H1 (cell line): ENCODE measurements around the gene ACOT9. TPM values are rescaled to one million over a fixed set of nuclear protein-coding genes. Genes with fewer than 3 reads are reported as not detected.
"Not testable (repeated sequence)": the region's sequence is repeated elsewhere in the genome, so short reads cannot be mapped to it uniquely, and the experiment has no call there.

Source experiments
- CTCF ChIA-PET: fragments of 300-600 bp; sonication (Branson Sonifier 250); formaldehyde crosslinking; loops from one replicate; lab custom pipeline; 2021; ENCODE audit not compliant: partially characterized antibody; lab: Charles Lee
- POLR2A ChIA-PET: fragments of 300-600 bp; sonication (Branson Sonifier 250); formaldehyde crosslinking; loops from one replicate; lab custom pipeline; 2021; ENCODE audit warnings: inconsistent platforms; ENCODE audit not compliant: partially characterized antibody; lab: Charles Lee
- DNase-seq, 2 experiments: peaks; one replicate each; pipeline versions ENCODE4 v3.0.0 to v3.0.0-alpha.2; 2010 to 2022; ENCODE audit warnings: low spot score in 2 of 2, low read depth in 1 of 2, mixed read lengths in 1 of 2
- FAIRE-seq: peaks from 2 replicates; lab custom pipeline; 2011; peaks lifted over from hg19 to GRCh38; lab: Jason Lieb, UNC
- H2AFZ ChIP-seq: 2 replicates; pipeline ENCODE4 v1.8.1; 2012; ENCODE audit warnings: low read length, inconsistent platforms
- H2AK5ac ChIP-seq: 2 replicates; pipeline ENCODE4 v1.6.1; 2013; ENCODE audit warnings: low read depth, low read length
- H2BK120ac ChIP-seq: replicated peaks from 2 replicates; pipeline ENCODE3; 2013; ENCODE audit warnings: low read depth, low read length, inconsistent platforms
- H2BK12ac ChIP-seq: 2 replicates; pipeline ENCODE4 v1.6.1; 2013; ENCODE audit warnings: low read depth, low read length
- H2BK15ac ChIP-seq: 2 replicates; pipeline ENCODE4 v1.6.1; 2013; ENCODE audit warnings: low read length
- H2BK20ac ChIP-seq: 2 replicates; pipeline ENCODE4 v1.6.1; 2013; ENCODE audit warnings: low read length
- H2BK5ac ChIP-seq: 2 replicates; pipeline ENCODE4 v1.6.1; 2013; ENCODE audit warnings: low read depth, low read length
- H3K14ac ChIP-seq: 2 replicates; pipeline ENCODE4 v1.6.1; 2013; ENCODE audit warnings: inconsistent platforms; ENCODE audit not compliant: insufficient read length
- H3K18ac ChIP-seq: 2 replicates; pipeline ENCODE4 v1.6.1; 2013; ENCODE audit warnings: low read length; ENCODE audit errors: extremely low read depth
- H3K23ac ChIP-seq: 2 replicates; pipeline ENCODE4 v1.6.1; 2013; ENCODE audit warnings: inconsistent platforms; ENCODE audit not compliant: insufficient read length
- H3K23me2 ChIP-seq: 2 replicates; pipeline ENCODE4 v1.6.1; 2013; ENCODE audit warnings: low read depth, low read length
- H3K27ac ChIP-seq: 2 replicates; pipeline ENCODE4 v1.6.1; 2011; ENCODE audit warnings: low read depth, low read length, inconsistent platforms
- H3K27me3 ChIP-seq, 4 experiments: replicated peaks in 1 of 4; 1 replicate in 1 of 4; 2 replicates in 3 of 4; pipeline versions ENCODE4 v1.6.1 to v1.8.1; 2011 to 2013; ENCODE audit warnings: low read length in 3 of 4, mild to moderate bottlenecking in 3 of 4, inconsistent platforms in 2 of 4, mixed read lengths in 2 of 4, moderate library complexity in 1 of 4; ENCODE audit not compliant: control insufficient read depth in 3 of 4, insufficient read depth in 3 of 4; ENCODE audit errors: extremely low read depth in 1 of 4
- H3K36me3 ChIP-seq, 4 experiments: 2 replicates each; pipeline versions ENCODE4 v1.6.1 to v1.8.1; 2011 to 2013; ENCODE audit warnings: mild to moderate bottlenecking in 4 of 4, low read length in 3 of 4, moderate library complexity in 2 of 4, control low read depth in 1 of 4, inconsistent platforms in 1 of 4; ENCODE audit not compliant: insufficient read depth in 4 of 4, control insufficient read depth in 2 of 4
- H3K4ac ChIP-seq: replicated peaks from 2 replicates; pipeline ENCODE3; 2013; ENCODE audit warnings: low read length, low read depth, mixed read lengths, inconsistent platforms; ENCODE audit not compliant: insufficient read length
- H3K4me1 ChIP-seq, 4 experiments: replicated peaks in 1 of 4; 1 replicate in 1 of 4; 2 replicates in 3 of 4; pipeline versions ENCODE4 v1.6.1 to v1.8.1; 2011 to 2013; ENCODE audit warnings: low read length in 3 of 4, inconsistent platforms in 2 of 4, mixed read lengths in 1 of 4; ENCODE audit not compliant: insufficient read depth in 4 of 4, control insufficient read depth in 3 of 4
- H3K4me2 ChIP-seq, 2 experiments: 2 replicates each; pipeline versions ENCODE4 v1.6.1 to v1.8.1; 2011 to 2013; ENCODE audit warnings: low read depth in 2 of 2, low read length in 2 of 2, control low read depth in 1 of 2, inconsistent platforms in 1 of 2, mild to moderate bottlenecking in 1 of 2; ENCODE audit not compliant: insufficient read depth in 1 of 2
- H3K4me3 ChIP-seq, 4 experiments: fragments of 200-600, 300-600 bp in 1 of 4; sonication (generic), shearing (Covaris generic), sonication (Bioruptor Twin) in 1 of 4; 2 replicates each; pipeline versions ENCODE4 v1.5.1 to v1.8.1; 2011 to 2016; ENCODE audit warnings: low read length in 4 of 4, low read depth in 3 of 4, control low read depth in 2 of 4, inconsistent platforms in 2 of 4, mild to moderate bottlenecking in 2 of 4, mixed read lengths in 1 of 4, moderate library complexity in 1 of 4; ENCODE audit not compliant: insufficient read depth in 2 of 4; ENCODE audit errors: extremely low read depth in 1 of 4
- H3K56ac ChIP-seq: replicated peaks from 2 replicates; pipeline ENCODE3; 2013; ENCODE audit warnings: low read depth, mild to moderate bottlenecking, mixed read lengths, low read length, inconsistent platforms; ENCODE audit not compliant: insufficient read length
- H3K79me1 ChIP-seq: 2 replicates; pipeline ENCODE4 v1.6.1; 2013; ENCODE audit warnings: low read depth, low read length, control low read depth
- H3K79me2 ChIP-seq, 2 experiments: 2 replicates each; pipeline versions ENCODE4 v1.6.1 to v1.8.1; 2012 to 2013; ENCODE audit warnings: low read length in 2 of 2, mild to moderate bottlenecking in 2 of 2, inconsistent platforms in 1 of 2; ENCODE audit not compliant: insufficient read depth in 2 of 2, control insufficient read depth in 1 of 2
- H3K9ac ChIP-seq, 4 experiments: replicated peaks in 1 of 4; 1 replicate in 1 of 4; 2 replicates in 3 of 4; pipeline versions ENCODE4 v1.6.1 to v1.8.1; 2011 to 2013; ENCODE audit warnings: low read depth in 3 of 4, low read length in 3 of 4, control low read depth in 2 of 4, mild to moderate bottlenecking in 2 of 4, moderate library complexity in 2 of 4, inconsistent platforms in 1 of 4; ENCODE audit errors: extremely low read depth in 1 of 4
- H3K9me3 ChIP-seq, 2 experiments: 2 replicates each; pipeline versions ENCODE4 v1.6.1 to v1.8.1; 2012 to 2013; ENCODE audit warnings: mild to moderate bottlenecking in 2 of 2, moderate library complexity in 2 of 2, control low read depth in 1 of 2, inconsistent platforms in 1 of 2, low read depth in 1 of 2, low read length in 1 of 2, mixed read lengths in 1 of 2; ENCODE audit not compliant: insufficient read depth in 2 of 2
- H4K20me1 ChIP-seq, 2 experiments: replicated peaks in 1 of 2; 2 replicates each; pipeline versions ENCODE3 to v1.8.1; 2011 to 2013; ENCODE audit warnings: inconsistent platforms in 2 of 2, low read length in 2 of 2, mild to moderate bottlenecking in 1 of 2; ENCODE audit not compliant: insufficient read depth in 2 of 2, control insufficient read depth in 1 of 2
- H4K5ac ChIP-seq: 2 replicates; pipeline ENCODE4 v1.6.1; 2013; ENCODE audit warnings: low read length, low read depth, mixed read lengths, inconsistent platforms; ENCODE audit not compliant: insufficient read length
- H4K8ac ChIP-seq: 2 replicates; pipeline ENCODE4 v1.8.0; 2013; ENCODE audit warnings: mild to moderate bottlenecking, moderate library complexity, low read length, inconsistent platforms; ENCODE audit not compliant: insufficient read depth; ENCODE audit errors: extremely low read depth
- H4K91ac ChIP-seq: replicated peaks from 2 replicates; pipeline ENCODE3; 2013; ENCODE audit warnings: low read length, mixed read lengths, inconsistent platforms; ENCODE audit not compliant: insufficient read length
- ATF2 ChIP-seq: IDR thresholded peaks from 2 replicates; pipeline ENCODE4 v1.6.1; 2012; ENCODE audit warnings: low read length, inconsistent platforms
- CBX5 ChIP-seq: fragments of 300-800, 300-1000 bp; sonication (generic); IDR thresholded peaks from 2 replicates; pipeline ENCODE4 v1.7.1; 2016; ENCODE audit warnings: antibody characterized with exemption, low read length, low read depth
- CBX8 ChIP-seq: fragments of 300-800, 300-1000 bp; sonication (generic); IDR thresholded peaks from 2 replicates; pipeline ENCODE4 v1.7.1; 2016; ENCODE audit warnings: low read depth, low read length, borderline replicate concordance
- E2F6 ChIP-seq: IDR thresholded peaks from 2 replicates; pipeline ENCODE4 v1.6.1; 2012; ENCODE audit warnings: inconsistent platforms
- EGR1 ChIP-seq: IDR thresholded peaks from 2 replicates; pipeline ENCODE4 v1.6.1; 2011; ENCODE audit warnings: low read depth, low read length, borderline replicate concordance
- WGBS, 2 experiments: shearing (Covaris generic) in 1 of 2; methylation state at CpG; one replicate each; pipeline versions ENCODE4 v1.1.6 to v1.1.7; 2013 to 2015; ENCODE audit warnings: low lambda C conversion rate in 2 of 2, mixed read lengths in 2 of 2, inconsistent platforms in 1 of 2, low coverage in 1 of 2, missing lambda C conversion rate in 1 of 2; ENCODE audit not compliant: insufficient replicate concordance in 2 of 2, insufficient coverage in 1 of 2, insufficient read length in 1 of 2; ENCODE audit errors: extremely low coverage in 1 of 2, missing lambda C conversion rate in 1 of 2; 5-methylcytosine and 5-hydroxymethylcytosine counted together
- polyA plus RNA-seq, 7 experiments: library from polyadenylated mRNA; depleted of rRNA in 3 of 7; stranded (reverse) in 5 of 7; unstranded in 2 of 7; fragments of >200 nt in 5 of 7; fragments of 200-250 nt in 2 of 7; gene quantifications; 1 replicate in 5 of 7; 2 replicates in 1 of 7; 4 replicates in 1 of 7; pipeline versions ENCODE4 v1.2.1 to v1.2.3, GENCODE V29; 2011 to 2013; ENCODE audit warnings: missing spikeins in 2 of 7, mixed read lengths in 2 of 7
- total RNA-seq: library from RNA; stranded (reverse); fragmentation: NEBNext Ultra II Directional; extraction: Animal tissue kit (Norgen Biotek cat#: 25700); gene quantifications from 2 replicates; pipeline ENCODE4 v1.2.1, GENCODE V29; 2021

Gene ACOT9
- total and polyA plus RNA-seq, 2 of the 8 experiments (the other 6 are each of a cell fraction or from before 2014, with no cell fraction given): 20.7 to 39.5 TPM

- TF ChIP-seq CBX8 (no peak), CBX5 (no peak), E2F6 (no peak), ATF2 (no peak), EGR1 (no peak)
These were observed 50.9 kb downstream of the ACOT9 start (continued) for GRCh38 chrX:23692166-23692565.

GRCh38 chrX:23676486-23676885, 66.6 kb downstream of the ACOT9 start:
- WGBS, 2 experiments: 100% methylated on average over 2 of the region's 3 CpGs; no CpG with 5 or more reads in 1 of the 2 experiments
- CTCF ChIA-PET: interaction anchor here (0.7 kb wide), 1 partner anchor 1565 kb away, joined by 3 read pairs; no protein-coding TSS in a partner anchor

More at GRCh38 chrX:23676486-23676885, 66.6 kb downstream of the ACOT9 start:
- H2AFZ ChIP-seq, H3K4me1 ChIP-seq, H3K79me1 ChIP-seq, DNase-seq, H2BK15ac ChIP-seq, H2BK20ac ChIP-seq, H4K20me1 ChIP-seq, H3K4ac ChIP-seq, H3K23ac ChIP-seq, H3K23me2 ChIP-seq, H3K27me3 ChIP-seq, H3K27ac ChIP-seq, POLR2A ChIA-PET, H3K4me3 ChIP-seq, H4K5ac ChIP-seq, H2BK12ac ChIP-seq, H3K9ac ChIP-seq, H3K4me2 ChIP-seq, H3K79me2 ChIP-seq, H3K9me3 ChIP-seq, H3K14ac ChIP-seq, H4K91ac ChIP-seq, FAIRE-seq, H2BK5ac ChIP-seq, H2BK120ac ChIP-seq, H3K56ac ChIP-seq, H3K18ac ChIP-seq, H4K8ac ChIP-seq, H2AK5ac ChIP-seq: not testable (repeated sequence)
- H3K36me3 ChIP-seq: peaks cover 0 to 44% (median 14%) of the 10 kb centered on the region in 4 experiments; a peak in 5 of 8 replicates
